ENCODE results near the gene GSTT4. TPM values are rescaled to one million over a fixed set of nuclear protein-coding genes. Genes with fewer than 3 reads are reported as not detected.

The GSTT4 gene
- total RNA-seq, result not detected in 2 replicates

DNA sequence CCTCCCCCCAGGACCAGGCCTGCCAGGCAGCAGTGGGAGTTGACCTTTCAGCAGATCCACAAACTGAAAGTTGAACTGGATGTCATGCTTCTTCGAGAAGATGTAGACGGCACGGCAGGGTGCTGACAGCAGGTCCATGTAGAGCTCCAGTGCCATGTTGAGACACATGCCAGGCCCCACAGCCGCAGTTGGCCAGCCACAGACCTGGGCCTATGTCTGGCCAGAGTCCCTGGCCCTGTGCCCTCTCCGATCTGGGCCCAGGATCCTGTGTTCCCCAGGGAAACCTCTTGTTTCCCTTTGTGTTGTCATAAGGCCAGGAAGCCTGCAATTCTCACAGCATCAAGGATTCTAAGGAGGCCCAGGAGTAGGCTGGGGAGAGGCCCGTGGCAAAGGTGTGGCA, at the start of gene GSTT4:
GSTT4 (minus strand) TSS at position 253 of the 400 bp plus-strand sequence; CDS start at position 156, 97 bp downstream.

DNA sequence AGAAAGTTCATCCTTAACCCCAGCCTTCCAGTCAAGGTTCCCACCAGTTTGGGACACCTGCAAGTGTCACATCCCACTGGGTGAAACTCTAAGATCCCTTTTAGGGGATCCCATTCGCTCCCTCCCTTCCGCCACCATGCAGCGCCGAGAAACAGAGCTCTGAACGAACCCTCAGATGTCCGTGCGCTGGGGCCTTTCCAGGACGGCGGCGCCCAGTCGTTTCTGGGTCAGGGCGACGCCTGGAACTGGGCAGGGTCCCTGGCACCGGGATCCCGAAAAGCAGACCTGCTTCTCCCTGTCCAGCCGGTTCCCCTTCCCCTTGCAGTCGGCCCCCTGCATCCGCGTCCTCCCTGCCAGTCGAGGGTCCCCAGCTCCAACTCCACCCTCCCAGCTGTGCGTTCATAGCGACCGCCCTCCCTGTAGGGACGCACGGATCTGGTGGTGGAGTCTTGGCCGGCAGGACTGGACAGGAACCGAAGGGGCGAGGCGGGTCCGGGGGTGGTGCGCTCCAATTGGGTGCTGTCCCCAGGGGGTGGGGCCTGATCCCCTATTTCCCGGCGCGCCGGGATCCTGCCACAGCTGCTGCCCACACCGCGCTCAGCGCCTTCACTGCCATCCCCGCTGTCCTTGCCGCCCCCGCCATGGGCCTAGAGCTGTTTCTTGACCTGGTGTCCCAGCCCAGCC, 25.6 kb downstream of the GSTT4 start, which contains the start of gene GSTT2:
GSTT2 (plus strand) TSS at position 578 of the 684 bp plus-strand sequence.

DNA sequence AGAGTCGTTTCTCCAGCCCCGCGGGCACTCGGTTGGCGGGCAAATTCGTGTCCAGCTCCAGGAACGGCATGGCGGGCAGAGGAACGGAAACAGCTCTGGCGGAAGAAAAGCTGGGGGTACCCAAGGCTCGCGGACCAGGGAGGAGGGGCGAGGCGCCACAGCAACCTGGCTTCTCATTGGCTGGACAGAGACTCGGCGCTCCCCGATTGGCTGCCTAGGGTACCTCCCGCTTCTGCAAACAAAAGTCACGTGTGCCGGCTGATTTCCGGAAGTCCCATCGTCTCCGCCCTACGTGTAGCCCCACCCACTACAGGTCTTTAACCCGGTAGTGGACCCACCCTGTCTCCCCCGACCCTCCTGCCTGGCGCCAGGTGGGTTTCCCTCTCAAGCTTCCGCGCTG, 30.9 kb downstream of the GSTT4 start, which contains the start of gene DDT:
DDT (minus strand) TSS at position 97 of the 400 bp plus-strand sequence; CDS start at position 70, 27 bp downstream.

DNA sequence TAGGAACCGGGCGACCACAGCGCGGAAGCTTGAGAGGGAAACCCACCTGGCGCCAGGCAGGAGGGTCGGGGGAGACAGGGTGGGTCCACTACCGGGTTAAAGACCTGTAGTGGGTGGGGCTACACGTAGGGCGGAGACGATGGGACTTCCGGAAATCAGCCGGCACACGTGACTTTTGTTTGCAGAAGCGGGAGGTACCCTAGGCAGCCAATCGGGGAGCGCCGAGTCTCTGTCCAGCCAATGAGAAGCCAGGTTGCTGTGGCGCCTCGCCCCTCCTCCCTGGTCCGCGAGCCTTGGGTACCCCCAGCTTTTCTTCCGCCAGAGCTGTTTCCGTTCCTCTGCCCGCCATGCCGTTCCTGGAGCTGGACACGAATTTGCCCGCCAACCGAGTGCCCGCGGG, 38.7 kb downstream of the GSTT4 start, which contains the start of gene DDTL:
DDTL (plus strand) TSS at position 321 of the 400 bp plus-strand sequence; CDS start at position 348, 27 bp downstream.

DNA sequence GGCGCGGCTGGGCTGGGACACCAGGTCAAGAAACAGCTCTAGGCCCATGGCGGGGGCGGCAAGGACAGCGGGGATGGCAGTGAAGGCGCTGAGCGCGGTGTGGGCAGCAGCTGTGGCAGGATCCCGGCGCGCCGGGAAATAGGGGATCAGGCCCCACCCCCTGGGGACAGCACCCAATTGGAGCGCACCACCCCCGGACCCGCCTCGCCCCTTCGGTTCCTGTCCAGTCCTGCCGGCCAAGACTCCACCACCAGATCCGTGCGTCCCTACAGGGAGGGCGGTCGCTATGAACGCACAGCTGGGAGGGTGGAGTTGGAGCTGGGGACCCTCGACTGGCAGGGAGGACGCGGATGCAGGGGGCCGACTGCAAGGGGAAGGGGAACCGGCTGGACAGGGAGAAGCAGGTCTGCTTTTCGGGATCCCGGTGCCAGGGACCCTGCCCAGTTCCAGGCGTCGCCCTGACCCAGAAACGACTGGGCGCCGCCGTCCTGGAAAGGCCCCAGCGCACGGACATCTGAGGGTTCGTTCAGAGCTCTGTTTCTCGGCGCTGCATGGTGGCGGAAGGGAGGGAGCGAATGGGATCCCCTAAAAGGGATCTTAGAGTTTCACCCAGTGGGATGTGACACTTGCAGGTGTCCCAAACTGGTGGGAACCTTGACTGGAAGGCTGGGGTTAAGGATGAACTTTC, 44.0 kb downstream of the GSTT4 start, which contains the start of gene GSTT2B:
GSTT2B (minus strand) TSS at position 112 of the 688 bp plus-strand sequence; CDS start at position 48, 64 bp downstream.

Other genes starting within 250 kb of the GSTT4 start
- gene C22orf15, start 242.5 kb downstream of the GSTT4 start, total RNA-seq, result not detected in 2 replicates
- 10.6 and 29.6 TPM in 2 replicates for gene CHCHD10, start 237.5 kb downstream of the GSTT4 start, total RNA-seq
- 0.34 and 0.93 TPM in 2 replicates for gene MMP11, start 232.6 kb downstream of the GSTT4 start, total RNA-seq
- gene SMARCB1, start 218.5 kb downstream of the GSTT4 start, total RNA-seq, result 30.4 and 39.5 TPM in 2 replicates
- gene DERL3, start 166.4 kb downstream of the GSTT4 start, total RNA-seq, result under 0.01 and 0.07 TPM in 2 replicates
- 6.2 and 10.0 TPM in 2 replicates for gene SLC2A11, start 147.6 kb downstream of the GSTT4 start, total RNA-seq
- 210 and 212 TPM in 2 replicates for gene MIF, start 111.1 kb downstream of the GSTT4 start, total RNA-seq
- gene GSTT2B, start 44.3 kb downstream of the GSTT4 start, total RNA-seq, result 0.21 and 0.34 TPM in 2 replicates
- 0.28 and 1.7 TPM in 2 replicates for gene DDTL, start 38.6 kb downstream of the GSTT4 start, total RNA-seq
- gene DDT, start 31.0 kb downstream of the GSTT4 start, total RNA-seq, result 53.7 and 68.4 TPM in 2 replicates
- not detected in 2 replicates for gene GSTT2, start 25.3 kb downstream of the GSTT4 start, total RNA-seq
- 21.2 and 54.3 TPM in 2 replicates for gene CABIN1, start 5.9 kb upstream of the GSTT4 start, total RNA-seq
- gene SUSD2, start 176.0 kb upstream of the GSTT4 start, total RNA-seq, result under 0.01 and 0.36 TPM in 2 replicates
- gene GGT5, start 239.6 kb upstream of the GSTT4 start, total RNA-seq, result under 0.01 TPM in 1 of 2 replicates, not detected in the other